Endodermal cell (in vitro differentiated cells): Measurements from ENCODE around the gene KCNK10. TPM values are rescaled to one million over a fixed set of nuclear protein-coding genes. Genes with fewer than 3 reads are reported as not detected.

Experiments used
- DNase-seq: peaks from one replicate; pipeline ENCODE4 v3.0.0-alpha.2; 2017
- H3K27ac ChIP-seq: 2 replicates; pipeline ENCODE4 v1.5.1; 2013; ENCODE audit warnings: mild to moderate bottlenecking, low read depth, low read length, moderate library complexity
- H3K27me3 ChIP-seq: 2 replicates; pipeline ENCODE4 v1.6.1; 2013; ENCODE audit warnings: mild to moderate bottlenecking, low read length, moderate library complexity; ENCODE audit not compliant: insufficient read depth, control insufficient read depth, poor library complexity, severe bottlenecking
- H3K36me3 ChIP-seq: 2 replicates; pipeline ENCODE4 v1.7.0; 2013; ENCODE audit warnings: mild to moderate bottlenecking, low read length, moderate library complexity; ENCODE audit not compliant: control insufficient read depth, insufficient read depth
- H3K4me1 ChIP-seq: one replicate; pipeline ENCODE4 v1.7.0; 2013; ENCODE audit warnings: low read length; ENCODE audit not compliant: control insufficient read depth, insufficient read depth
- H3K4me3 ChIP-seq: 2 replicates; pipeline ENCODE4 v1.5.1; 2013; ENCODE audit warnings: mild to moderate bottlenecking, low read length, moderate library complexity
- H3K9ac ChIP-seq: 2 replicates; pipeline ENCODE4 v1.6.1; 2013; ENCODE audit warnings: mild to moderate bottlenecking, low read length, moderate library complexity; ENCODE audit not compliant: poor library complexity, severe bottlenecking; ENCODE audit errors: extremely low read depth
- H3K9me3 ChIP-seq: 2 replicates; pipeline ENCODE4 v1.6.1; 2013; ENCODE audit warnings: mild to moderate bottlenecking, low read length, moderate library complexity; ENCODE audit not compliant: control insufficient read depth
- H3K27ac Mint-ChIP-seq: 2 replicates; pipeline ENCODE4 v1.8.0; 2020; ENCODE audit warnings: mixed read lengths
- H3K27me3 Mint-ChIP-seq: 2 replicates; pipeline ENCODE4 v1.8.0; 2021; ENCODE audit warnings: mild to moderate bottlenecking, mixed read lengths; ENCODE audit not compliant: insufficient read depth
- H3K36me3 Mint-ChIP-seq: 2 replicates; pipeline ENCODE4 v1.8.0; 2020; ENCODE audit warnings: low read depth, mixed read lengths
- H3K4me1 Mint-ChIP-seq: 2 replicates; pipeline ENCODE4 v1.8.0; 2020; ENCODE audit warnings: mixed read lengths
- H3K4me3 Mint-ChIP-seq: 2 replicates; pipeline ENCODE4 v1.8.0; 2020; ENCODE audit warnings: mild to moderate bottlenecking, moderate library complexity, mixed read lengths
- H3K9me3 Mint-ChIP-seq: 2 replicates; pipeline ENCODE4 v1.8.0; 2020; ENCODE audit warnings: mild to moderate bottlenecking, mixed read lengths
- WGBS, 2 experiments: methylation state at CpG; one replicate each; pipeline versions ENCODE4 v1.1.5 to v1.1.7; 2013; ENCODE audit warnings: missing lambda C conversion rate in 2 of 2, mixed read lengths in 1 of 2; ENCODE audit not compliant: insufficient coverage in 1 of 2, insufficient read length in 1 of 2; 5-methylcytosine and 5-hydroxymethylcytosine counted together
- total RNA-seq, 2 donors: library from RNA; stranded (reverse); fragmentation: NEBNext Ultra II Directional in 1 of 2; extraction: Animal tissue kit (Norgen Biotek cat#: 25700) in 1 of 2; gene quantifications; 2 replicates in 1 of 2; 3 replicates in 1 of 2; pipeline ENCODE4 v1.2.1, GENCODE V29; 2021
- TF ChIP-seq, protein P1 (sequence below): fragments of 200-600 bp; sonication (generic); conservative IDR thresholded peaks from 2 replicates; pipeline ENCODE4 v1.5.0; 2021; ENCODE audit warnings: antibody characterized with exemption, mild to moderate bottlenecking

KCNK10 gene
- total RNA-seq, 2 donors from 2014 or later: 0.24 to 1.8 TPM

DNA sequence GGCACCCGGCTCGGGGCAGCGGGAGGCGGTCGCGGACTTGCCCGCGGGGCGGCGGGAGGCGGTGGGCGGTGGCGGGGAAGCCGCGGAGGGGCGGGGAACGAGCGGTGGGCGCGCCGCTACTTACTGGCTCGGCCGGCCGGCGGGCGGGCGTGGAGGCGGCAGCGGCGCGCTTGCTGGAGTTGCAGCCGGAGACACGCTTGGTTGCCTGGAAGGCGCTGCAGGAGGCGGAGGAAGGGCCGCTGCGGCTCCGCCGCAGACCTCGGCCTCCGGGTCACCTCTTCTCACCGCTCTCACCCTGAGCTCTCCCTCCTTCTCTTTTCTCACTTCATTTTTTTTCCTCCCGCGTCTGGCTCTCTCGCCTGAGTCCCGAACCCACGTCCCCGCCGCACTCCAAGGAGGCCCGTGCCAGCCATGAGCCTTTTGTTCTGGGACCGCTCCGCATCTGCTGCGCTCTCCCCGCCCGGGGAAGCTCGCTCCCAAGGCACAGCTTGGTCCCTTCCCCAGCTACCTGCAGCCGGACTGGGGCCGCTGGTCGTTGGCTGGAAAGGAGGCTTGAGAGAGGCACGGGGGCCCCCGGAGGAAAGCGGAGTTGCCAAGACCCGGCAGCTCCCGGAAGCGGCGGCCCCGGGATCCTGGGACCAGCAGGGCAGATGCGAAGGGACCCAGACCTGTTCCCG lies 592 bp upstream of the KCNK10 start:
- DNase-seq: peak; percentile 87
- Histone ChIP-seq H3K27ac (peak overlapping the region; percentile 58), H3K9ac (no peak overlapping the region), H3K27me3 (peaks cover 98% of the 10 kb centered on the region), H3K4me3 (peak overlapping the region; percentile 77), H3K36me3 (no peaks in the 10 kb centered on the region), H3K9me3 (peaks cover 17% of the 10 kb centered on the region), H3K4me1 (peaks cover 3% of the 10 kb centered on the region)
- Mint-ChIP-seq H3K4me3 (no peak overlapping the region), H3K9me3 (peaks cover 10% of the 10 kb centered on the region), H3K27me3 (peaks cover 52% of the 10 kb centered on the region), H3K4me1 (peaks cover 7% of the 10 kb centered on the region), H3K36me3 (no peaks in the 10 kb centered on the region), H3K27ac (no peak overlapping the region)
- TF ChIP-seq, protein P1, sequence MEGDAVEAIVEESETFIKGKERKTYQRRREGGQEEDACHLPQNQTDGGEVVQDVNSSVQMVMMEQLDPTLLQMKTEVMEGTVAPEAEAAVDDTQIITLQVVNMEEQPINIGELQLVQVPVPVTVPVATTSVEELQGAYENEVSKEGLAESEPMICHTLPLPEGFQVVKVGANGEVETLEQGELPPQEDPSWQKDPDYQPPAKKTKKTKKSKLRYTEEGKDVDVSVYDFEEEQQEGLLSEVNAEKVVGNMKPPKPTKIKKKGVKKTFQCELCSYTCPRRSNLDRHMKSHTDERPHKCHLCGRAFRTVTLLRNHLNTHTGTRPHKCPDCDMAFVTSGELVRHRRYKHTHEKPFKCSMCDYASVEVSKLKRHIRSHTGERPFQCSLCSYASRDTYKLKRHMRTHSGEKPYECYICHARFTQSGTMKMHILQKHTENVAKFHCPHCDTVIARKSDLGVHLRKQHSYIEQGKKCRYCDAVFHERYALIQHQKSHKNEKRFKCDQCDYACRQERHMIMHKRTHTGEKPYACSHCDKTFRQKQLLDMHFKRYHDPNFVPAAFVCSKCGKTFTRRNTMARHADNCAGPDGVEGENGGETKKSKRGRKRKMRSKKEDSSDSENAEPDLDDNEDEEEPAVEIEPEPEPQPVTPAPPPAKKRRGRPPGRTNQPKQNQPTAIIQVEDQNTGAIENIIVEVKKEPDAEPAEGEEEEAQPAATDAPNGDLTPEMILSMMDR: no peak
- 0 to 1% methylated on average over 25 to 69 of the region's 69 CpGs for WGBS, 2 experiments

DNA sequence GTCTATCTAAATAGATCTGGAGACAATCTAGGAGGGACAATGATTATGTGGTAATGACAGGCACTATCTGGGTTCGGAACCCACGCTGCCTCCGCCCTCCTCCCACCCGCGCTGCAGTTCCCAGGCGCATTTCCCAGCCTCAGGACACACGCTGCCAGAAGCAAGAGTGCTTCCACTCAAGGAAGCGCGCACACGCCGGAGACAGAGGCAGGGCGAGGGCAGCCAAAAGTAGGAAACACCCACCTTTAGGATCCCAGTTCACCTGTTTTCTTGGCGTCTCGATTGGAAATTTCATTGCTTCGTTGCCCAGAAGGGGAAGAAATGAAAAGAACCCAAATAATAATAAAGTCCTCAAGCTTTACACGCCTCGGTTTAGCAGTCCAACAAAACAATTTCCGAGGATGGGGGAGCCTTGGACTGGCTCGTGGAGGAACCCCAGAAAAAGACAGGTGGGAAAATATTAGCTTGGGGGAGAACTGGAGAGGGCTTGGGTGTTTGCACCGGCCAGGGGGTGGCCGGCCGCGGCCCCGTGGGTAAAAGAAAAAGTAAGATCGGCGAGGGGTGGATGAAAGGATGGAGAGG lies 474 bp downstream of the KCNK10 start:
- H3K9ac ChIP-seq: no peak overlapping the region
- 4 to 8% methylated on average over 18 to 26 of the region's 26 CpGs for WGBS, 2 experiments

DNA sequence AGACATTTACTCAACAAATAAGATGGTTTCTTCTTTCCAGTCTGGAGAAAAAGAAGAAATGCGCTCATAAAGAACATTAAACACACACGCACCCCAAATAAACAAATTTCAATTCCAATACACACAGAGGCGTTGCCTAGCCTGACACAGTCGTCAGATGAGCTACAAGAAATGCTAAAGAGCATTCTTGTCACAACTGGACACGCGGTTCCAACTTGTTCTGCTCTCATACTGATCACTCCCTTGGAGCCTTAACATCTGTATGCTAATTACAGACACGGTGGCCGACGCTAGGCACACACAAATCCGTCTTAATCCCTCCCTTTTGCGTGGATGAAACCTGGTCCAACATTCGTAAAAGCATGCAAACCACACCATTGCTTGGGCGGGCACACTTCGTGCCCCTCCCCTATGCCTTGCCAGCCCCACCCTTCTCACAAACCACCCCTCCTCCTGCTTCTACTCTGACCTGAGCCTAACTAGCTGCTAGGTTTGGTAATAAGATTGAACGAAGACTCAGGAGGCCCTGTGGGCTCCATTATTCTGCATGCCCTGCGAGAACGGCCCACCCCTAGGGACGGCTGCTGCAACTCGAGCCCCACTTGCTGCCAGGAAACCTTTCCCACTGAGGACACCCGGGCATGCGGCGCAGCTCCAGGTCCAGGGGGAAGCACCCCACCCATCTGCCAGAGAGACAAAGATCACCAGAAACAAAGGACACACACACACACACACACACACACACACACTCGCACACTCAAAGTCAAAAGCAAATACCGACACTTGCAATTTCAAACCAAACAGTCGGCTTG lies 1.2 kb downstream of the KCNK10 start:
- Histone ChIP-seq H3K4me3 (peak overlapping the region; percentile 73), H3K9ac (no peak overlapping the region)

More for the DNA sequence above, 474 bp downstream of the KCNK10 start:
- peaks cover 42% of the 10 kb centered on the region for H3K27me3 Mint-ChIP-seq
- TF ChIP-seq, protein P1: no peak
- H3K4me1 ChIP-seq: peaks cover 3% of the 10 kb centered on the region
- DNase-seq: no peak
- no peak overlapping the region for H3K27ac Mint-ChIP-seq
- peaks cover 6% of the 10 kb centered on the region for H3K9me3 ChIP-seq
- no peaks in the 10 kb centered on the region for H3K9me3 Mint-ChIP-seq
- H3K27ac ChIP-seq: peak overlapping the region; percentile 26
- H3K4me3 Mint-ChIP-seq: no peak overlapping the region
- no peaks in the 10 kb centered on the region for H3K36me3 Mint-ChIP-seq
- H3K36me3 ChIP-seq: no peaks in the 10 kb centered on the region
- H3K27me3 ChIP-seq: peaks cover 98% of the 10 kb centered on the region
- H3K4me1 Mint-ChIP-seq: peaks cover 7% of the 10 kb centered on the region
- peak overlapping the region; percentile 73 for H3K4me3 ChIP-seq

More for the DNA sequence above, 1.2 kb downstream of the KCNK10 start:
- 42 to 47% methylated on average over 9 to 25 of the region's 25 CpGs for WGBS, 2 experiments
- H3K4me1 ChIP-seq: peaks cover 3% of the 10 kb centered on the region
- Mint-ChIP-seq H3K27me3 (peaks cover 35% of the 10 kb centered on the region), H3K36me3 (no peaks in the 10 kb centered on the region), H3K27ac (no peak overlapping the region), H3K9me3 (no peaks in the 10 kb centered on the region), H3K4me1 (peaks cover 7% of the 10 kb centered on the region), H3K4me3 (no peak overlapping the region)
- H3K36me3 ChIP-seq: no peaks in the 10 kb centered on the region
- peaks cover 98% of the 10 kb centered on the region for H3K27me3 ChIP-seq
- TF ChIP-seq, protein P1: no peak
- peak overlapping the region; percentile 26 for H3K27ac ChIP-seq
- H3K9me3 ChIP-seq: no peaks in the 10 kb centered on the region
- DNase-seq: peak; percentile 53
